ENCODE measurements around the gene LSM11. TPM values are rescaled to one million over a fixed set of nuclear protein-coding genes. Genes with fewer than 3 reads are reported as not detected.

The LSM11 gene
- polyA plus RNA-seq, 1 donor from 2014 or later = 0.64 TPM

DNA sequence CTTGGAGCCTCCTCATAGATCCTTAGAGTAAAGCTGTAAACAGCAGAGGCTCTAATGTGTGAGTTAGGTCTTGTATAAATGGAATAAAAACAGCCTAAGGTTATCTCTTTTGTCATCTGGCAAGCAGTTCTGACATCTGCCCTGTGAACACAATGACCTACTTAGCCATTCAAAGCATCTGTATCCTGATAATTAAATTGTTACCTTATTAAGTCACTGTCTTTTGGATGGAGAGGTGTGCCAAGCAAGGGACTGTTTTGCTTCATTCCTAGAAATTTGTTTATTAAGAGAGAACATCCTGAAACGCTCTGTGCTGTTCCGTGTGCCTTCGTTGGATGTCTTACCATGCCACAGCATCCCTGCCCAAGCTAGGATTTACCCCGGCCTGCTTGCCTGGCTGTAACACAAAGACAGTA is 1.5 kb downstream of the LSM11 start:
- peaks cover 2% of the 10 kb centered on the region for H3K36me3 Mint-ChIP-seq
- no peak overlapping the region for H3K27ac Mint-ChIP-seq
- H3K4me1 Mint-ChIP-seq = peaks cover 16 to 20% (median 17%) of the 10 kb centered on the region in 3 donors
- no peaks in the 10 kb centered on the region for H3K9me3 Mint-ChIP-seq
- H3K27me3 Mint-ChIP-seq = no peaks in the 10 kb centered on the region
- H3K4me3 Mint-ChIP-seq = peak overlapping the region; percentile 23 to 92 (median 50)

DNA sequence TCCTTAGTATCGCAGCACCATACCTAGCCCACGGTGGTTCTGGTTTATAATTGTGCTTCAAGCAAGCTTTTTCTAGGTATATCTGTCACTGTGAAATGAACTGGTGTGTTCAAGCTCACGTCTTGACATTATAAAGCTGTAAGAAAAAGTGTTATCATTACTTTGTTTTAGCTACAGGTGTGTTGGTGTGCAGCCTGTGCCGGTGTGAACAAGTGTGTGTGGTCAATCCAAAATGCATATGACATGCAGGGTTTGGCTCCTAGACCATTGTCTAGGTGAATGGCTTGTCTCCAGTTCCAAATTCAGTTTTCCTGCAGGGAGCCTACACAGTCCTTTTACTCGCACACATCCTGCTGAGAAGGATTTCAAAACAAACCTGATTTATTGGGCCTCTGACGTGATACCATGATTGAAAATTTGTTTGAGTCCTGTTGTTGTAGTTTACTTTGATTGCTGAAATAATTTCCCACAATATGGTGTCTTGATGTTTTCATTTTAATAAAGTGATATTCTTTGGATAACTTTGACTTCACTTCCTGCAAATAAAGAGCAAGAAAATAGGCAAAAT is 3.7 kb downstream of the LSM11 start:
- peaks cover 3% of the 10 kb centered on the region for H3K36me3 Mint-ChIP-seq
- H3K9me3 Mint-ChIP-seq = no peaks in the 10 kb centered on the region
- peaks cover 12 to 20% (median 14%) of the 10 kb centered on the region in 3 donors for H3K4me1 Mint-ChIP-seq
- H3K27ac Mint-ChIP-seq = no peak overlapping the region
- H3K27me3 Mint-ChIP-seq = no peaks in the 10 kb centered on the region
- H3K4me3 Mint-ChIP-seq = no peak overlapping the region

DNA sequence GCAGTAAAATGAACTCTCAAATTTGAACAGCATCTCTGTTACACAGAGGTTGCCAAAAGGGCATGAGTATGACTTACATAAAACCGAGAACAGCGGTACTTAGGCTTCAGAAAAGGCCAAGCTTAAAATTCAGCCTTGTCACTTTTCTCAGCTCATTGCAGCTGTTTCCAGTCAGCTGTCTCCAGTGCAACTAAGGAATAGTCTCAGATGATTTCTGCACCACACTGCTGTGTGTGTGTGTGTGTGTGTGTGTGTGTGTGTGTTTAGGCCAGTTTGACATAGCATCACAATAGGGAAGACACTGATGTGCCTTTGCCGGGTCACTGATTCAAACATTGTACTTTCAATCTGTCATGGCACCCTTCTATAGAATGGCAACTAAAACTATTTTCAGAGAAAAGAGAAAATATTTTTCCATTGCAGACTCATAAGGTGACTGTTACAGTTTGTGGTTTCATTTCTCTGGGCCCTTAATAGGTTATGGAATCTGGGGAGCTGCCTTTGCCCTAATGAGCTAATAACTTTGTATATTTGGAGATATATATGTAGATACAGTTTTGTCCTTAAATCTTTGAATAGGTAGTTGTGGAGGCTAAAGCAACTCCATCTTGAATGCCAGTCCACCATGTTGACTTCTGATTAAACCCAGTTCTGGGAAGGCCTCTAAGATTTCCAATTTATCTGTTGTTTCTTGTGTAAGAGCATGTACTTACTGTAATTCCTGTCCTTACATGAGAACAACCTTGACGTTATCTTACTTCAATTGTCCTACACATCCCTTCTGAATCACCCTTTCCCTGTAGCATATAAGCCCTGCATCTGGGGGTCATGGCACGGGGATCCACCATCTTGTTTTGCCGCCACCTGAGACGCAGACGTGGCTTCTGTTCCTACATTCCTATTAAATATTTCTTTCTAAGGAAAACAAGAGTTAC is 4.5 kb downstream of the LSM11 start:
- Mint-ChIP-seq H3K27me3 (no peaks in the 10 kb centered on the region), H3K9me3 (no peaks in the 10 kb centered on the region), H3K27ac (peak overlapping the region in 2 of 3 donors; percentile 42 to 67), H3K4me1 (peaks cover 9 to 18% (median 10%) of the 10 kb centered on the region in 3 donors), H3K4me3 (no peak overlapping the region), H3K36me3 (peaks cover 3% of the 10 kb centered on the region)

DNA sequence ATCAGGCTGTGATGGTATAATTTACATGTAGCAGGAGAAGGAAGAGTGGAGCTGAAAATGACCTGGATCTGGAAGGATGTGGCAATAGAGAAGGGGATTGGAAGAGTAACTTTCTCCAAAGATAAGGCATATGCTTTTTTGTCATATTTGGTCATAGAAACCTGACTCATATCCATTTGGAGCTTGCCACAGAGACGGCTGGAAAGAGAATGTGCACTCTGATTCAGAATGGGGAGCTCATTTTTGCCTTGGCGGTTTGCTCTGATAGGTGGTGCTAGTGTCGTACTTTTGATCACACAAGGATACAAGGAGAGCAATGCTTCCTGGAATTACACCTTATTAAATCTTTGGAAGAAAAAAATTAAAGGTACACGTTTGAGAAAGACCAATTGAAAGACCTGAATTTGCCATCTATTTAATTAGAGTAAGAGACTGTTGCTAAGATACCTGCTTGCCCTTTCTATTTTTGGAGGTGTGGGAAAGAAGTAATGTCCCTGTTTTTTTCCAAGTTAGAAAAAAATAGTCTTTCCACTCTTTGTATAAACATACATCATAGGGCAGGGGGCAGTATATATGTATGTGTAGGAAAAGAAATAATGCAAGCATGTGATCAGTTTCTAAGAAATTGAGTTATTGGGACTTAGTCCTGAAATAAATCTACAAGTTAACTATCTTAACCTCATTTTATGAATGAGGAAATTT is 5.4 kb downstream of the LSM11 start:
- Mint-ChIP-seq H3K4me1 (peaks cover 6 to 17% (median 7%) of the 10 kb centered on the region in 3 donors), H3K27ac (peak overlapping the region in 2 of 3 donors; percentile 42 to 67), H3K9me3 (no peaks in the 10 kb centered on the region), H3K27me3 (no peaks in the 10 kb centered on the region), H3K4me3 (no peak overlapping the region), H3K36me3 (peaks cover 3% of the 10 kb centered on the region)

DNA sequence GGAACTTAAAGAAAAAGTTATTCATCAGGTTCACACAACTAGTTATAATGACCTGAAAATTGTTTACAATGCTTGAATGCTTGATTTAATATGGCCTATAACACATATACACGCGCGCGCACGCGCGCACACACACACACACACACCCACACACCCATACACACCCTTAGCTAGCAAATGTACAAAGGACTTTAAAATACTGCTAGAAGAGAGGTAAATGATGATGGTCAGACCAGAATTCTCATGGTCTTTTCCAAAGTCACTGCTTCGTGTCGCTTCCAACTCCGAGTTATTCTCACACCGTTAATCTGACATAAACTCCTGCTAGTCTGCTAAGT is 5.9 kb downstream of the LSM11 start:
- Mint-ChIP-seq H3K27ac (no peak overlapping the region), H3K4me3 (no peak overlapping the region), H3K27me3 (no peaks in the 10 kb centered on the region)

DNA sequence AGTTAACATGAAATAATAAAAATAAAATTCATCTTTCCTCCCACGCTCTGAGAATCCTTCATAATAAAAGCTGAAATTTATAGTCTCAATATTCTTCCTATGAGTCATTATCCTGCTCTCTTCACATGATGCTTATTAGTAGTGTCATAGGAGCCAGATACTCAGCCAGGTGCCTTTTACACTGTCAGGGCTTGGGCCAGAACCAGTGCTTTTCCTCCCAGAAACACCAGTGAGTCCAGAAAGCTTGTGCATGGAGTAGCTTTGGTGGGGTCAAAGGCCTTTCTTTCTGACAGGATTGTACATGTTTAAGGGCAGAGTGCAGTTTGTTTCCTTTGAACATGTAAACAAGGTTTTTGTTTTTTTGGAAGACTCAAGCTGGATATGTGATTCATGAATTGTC is 6.8 kb downstream of the LSM11 start:
- Mint-ChIP-seq H3K4me3 (no peak overlapping the region), H3K9me3 (no peaks in the 10 kb centered on the region), H3K27me3 (no peaks in the 10 kb centered on the region), H3K4me1 (peaks cover 0 to 6% (median 0%) of the 10 kb centered on the region in 3 donors), H3K36me3 (peaks cover 5% of the 10 kb centered on the region), H3K27ac (no peak overlapping the region)

More for the DNA sequence above, 5.9 kb downstream of the LSM11 start:
- peaks cover 3% of the 10 kb centered on the region for H3K36me3 Mint-ChIP-seq
- no peaks in the 10 kb centered on the region for H3K9me3 Mint-ChIP-seq
- peaks cover 3 to 14% (median 4%) of the 10 kb centered on the region in 3 donors for H3K4me1 Mint-ChIP-seq

DNA sequence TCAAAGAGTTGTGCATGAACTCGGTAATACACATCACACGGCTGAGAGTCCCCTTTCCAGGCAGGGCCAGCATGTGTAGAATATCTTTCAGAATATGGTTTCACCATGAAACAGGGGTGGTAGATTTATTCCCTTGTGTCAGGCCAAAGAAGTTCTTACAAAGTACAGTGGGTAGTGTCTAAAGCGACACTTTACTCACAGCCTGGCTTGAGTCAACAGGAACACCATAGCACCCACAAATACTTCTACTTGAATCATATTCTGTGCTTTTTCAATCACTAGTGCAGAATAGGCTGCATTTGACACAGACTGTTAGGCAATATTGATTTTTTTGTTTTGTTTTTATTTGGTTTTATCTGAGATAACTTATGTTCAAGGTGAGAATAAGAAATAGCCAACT is 12.6 kb downstream of the LSM11 start:
- Mint-ChIP-seq H3K4me1 (no peaks in the 10 kb centered on the region), H3K4me3 (no peak overlapping the region), H3K36me3 (peaks cover 4% of the 10 kb centered on the region), H3K9me3 (no peaks in the 10 kb centered on the region), H3K27ac (no peak overlapping the region), H3K27me3 (no peaks in the 10 kb centered on the region)

DNA sequence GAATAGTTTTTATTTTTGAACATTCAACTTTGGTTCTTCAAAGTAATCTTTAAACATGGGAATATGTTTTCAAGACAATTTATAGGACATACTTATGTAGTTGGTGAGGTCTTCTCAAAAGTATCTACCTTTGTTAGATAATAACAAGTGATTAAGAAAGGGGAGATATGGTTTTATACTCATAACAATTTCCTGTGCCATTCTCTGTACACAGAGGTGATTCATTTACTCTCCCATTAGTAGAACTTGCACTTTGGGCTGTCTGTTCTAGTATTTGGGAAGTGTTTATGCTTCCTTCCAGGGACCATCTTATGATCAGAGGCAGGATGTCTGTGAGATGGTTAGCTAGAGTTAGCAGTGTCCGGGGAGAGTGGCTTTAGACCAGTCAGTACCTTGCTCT is 15.2 kb downstream of the LSM11 start:
- Mint-ChIP-seq H3K27ac (no peak overlapping the region), H3K36me3 (peaks cover 4% of the 10 kb centered on the region), H3K4me1 (peaks cover 0 to 2% (median 0%) of the 10 kb centered on the region in 3 donors), H3K9me3 (no peaks in the 10 kb centered on the region), H3K4me3 (no peak overlapping the region), H3K27me3 (no peaks in the 10 kb centered on the region)

DNA sequence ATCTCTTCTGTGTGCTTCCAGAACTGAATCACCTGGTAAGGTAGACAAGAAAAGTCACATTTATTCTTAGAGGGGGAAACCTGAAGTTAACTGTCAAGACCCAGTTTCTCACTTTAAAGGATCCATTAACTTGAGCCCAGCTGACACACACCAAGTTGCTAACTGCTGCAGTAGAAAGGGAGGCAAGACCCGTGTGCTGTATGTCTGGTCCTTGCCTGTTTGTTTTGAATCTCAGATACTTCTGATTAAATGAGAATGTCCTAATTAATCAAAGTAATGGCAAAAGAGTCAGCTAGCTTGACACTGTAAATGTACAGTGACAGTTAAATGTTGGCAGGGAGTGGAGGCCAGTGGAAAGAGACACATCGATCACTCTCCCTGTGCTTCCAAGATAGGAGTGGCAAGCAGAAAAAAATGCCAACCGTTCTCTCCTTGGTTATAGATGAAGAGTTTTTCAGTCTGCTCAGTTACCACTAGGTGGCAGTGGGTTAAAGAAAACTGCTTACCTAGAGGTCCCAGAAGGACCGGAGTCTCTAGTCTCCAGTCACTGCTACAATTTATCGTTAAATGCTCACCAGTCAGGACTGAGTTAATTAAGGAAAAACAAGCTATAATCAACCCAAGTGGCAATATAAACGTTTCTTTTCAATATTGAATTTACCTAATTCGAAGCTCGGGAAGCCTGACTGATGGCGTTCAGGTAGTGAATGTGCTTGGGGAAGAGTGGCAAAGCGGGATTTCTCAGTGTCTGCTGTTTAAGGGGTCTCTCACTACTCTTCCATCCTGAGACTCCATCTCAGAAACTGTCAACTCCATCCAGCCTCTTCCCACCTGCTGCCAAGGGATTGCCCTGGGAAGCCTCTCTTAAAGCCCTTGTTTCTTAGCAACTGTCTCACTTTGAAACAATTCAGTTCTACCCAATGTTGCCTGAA is 18.4 kb downstream of the LSM11 start:
- Mint-ChIP-seq H3K9me3 (no peaks in the 10 kb centered on the region), H3K4me3 (no peak overlapping the region)

DNA sequence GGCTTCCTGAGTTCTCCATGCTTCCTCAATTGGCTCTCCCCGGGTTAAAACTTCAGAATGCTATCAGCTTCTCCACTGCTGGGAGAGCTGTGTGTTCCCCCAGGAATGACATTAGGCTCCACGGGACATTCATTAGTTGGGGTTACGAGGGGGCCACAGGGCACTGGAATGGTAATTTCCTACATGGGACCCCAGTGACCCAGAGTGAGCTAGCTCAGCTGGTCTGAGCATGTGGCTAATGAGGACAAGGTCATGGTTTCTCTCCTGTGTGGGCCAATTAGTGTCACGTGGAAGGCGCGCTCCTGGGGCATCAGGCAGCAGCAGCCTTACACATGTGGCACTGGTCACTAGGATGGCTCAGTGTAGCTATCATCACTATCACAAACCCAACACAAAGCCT is 21.0 kb downstream of the LSM11 start:
- no peaks in the 10 kb centered on the region for H3K9me3 Mint-ChIP-seq
- H3K27me3 Mint-ChIP-seq = no peaks in the 10 kb centered on the region
- H3K4me3 Mint-ChIP-seq = no peak overlapping the region
- H3K4me1 Mint-ChIP-seq = peaks cover 0 to 4% (median 0%) of the 10 kb centered on the region in 3 donors
- H3K27ac Mint-ChIP-seq = no peak overlapping the region
- no peaks in the 10 kb centered on the region for H3K36me3 Mint-ChIP-seq

More for the DNA sequence above, 18.4 kb downstream of the LSM11 start:
- no peaks in the 10 kb centered on the region for H3K36me3 Mint-ChIP-seq
- H3K27ac Mint-ChIP-seq = peak overlapping the region in 1 of 3 donors; percentile 27
- no peaks in the 10 kb centered on the region for H3K27me3 Mint-ChIP-seq
- H3K4me1 Mint-ChIP-seq = peaks cover 0 to 4% (median 0%) of the 10 kb centered on the region in 3 donors

DNA sequence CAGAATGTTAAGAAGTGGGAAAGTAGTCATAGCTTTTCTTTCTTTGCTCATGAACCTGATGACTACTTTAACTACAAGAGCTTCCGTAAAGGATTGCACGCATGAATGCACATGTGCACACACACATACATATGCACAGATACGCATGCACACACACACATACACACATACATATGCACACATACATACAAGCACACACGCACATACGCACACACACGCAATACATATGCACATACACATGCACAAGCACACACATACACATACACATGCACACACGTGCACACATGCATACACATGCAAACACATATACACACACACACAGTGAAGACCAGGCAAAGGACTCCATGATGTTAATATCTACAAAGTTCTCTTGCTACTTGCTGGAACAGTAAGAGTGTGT is 22.9 kb downstream of the LSM11 start:
- Mint-ChIP-seq H3K4me3 (peak overlapping the region in 1 of 4 donors; percentile 26), H3K4me1 (peaks cover 0 to 4% (median 0%) of the 10 kb centered on the region in 3 donors), H3K27me3 (no peaks in the 10 kb centered on the region), H3K36me3 (no peaks in the 10 kb centered on the region), H3K9me3 (peaks cover 0 to 2% (median 0%) of the 10 kb centered on the region in 3 donors), H3K27ac (no peak overlapping the region)

DNA sequence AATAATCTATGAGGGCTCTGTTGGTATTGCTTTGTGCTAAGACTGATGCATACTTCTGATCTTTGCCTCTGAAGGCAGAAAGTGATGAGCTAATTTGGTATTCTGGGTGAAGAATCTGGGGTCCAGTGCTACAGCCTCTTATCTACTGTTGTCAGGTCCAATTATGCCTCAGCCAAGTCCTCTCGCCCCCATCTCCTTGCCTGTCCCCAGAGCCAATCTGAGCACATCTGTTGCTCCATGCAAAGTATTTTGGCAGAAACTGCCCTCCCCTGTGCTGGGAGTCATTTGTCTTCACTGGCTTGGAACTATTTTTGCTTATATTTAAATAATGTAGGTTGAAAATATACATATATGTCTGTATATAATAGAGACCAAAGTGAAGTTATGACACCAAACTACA is 23.4 kb downstream of the LSM11 start:
- Mint-ChIP-seq H3K4me3 (no peak overlapping the region), H3K27me3 (no peaks in the 10 kb centered on the region), H3K36me3 (no peaks in the 10 kb centered on the region), H3K4me1 (peaks cover 0 to 4% (median under 1%) of the 10 kb centered on the region in 3 donors), H3K9me3 (peaks cover 0 to 2% (median 0%) of the 10 kb centered on the region in 3 donors), H3K27ac (no peak overlapping the region)

DNA sequence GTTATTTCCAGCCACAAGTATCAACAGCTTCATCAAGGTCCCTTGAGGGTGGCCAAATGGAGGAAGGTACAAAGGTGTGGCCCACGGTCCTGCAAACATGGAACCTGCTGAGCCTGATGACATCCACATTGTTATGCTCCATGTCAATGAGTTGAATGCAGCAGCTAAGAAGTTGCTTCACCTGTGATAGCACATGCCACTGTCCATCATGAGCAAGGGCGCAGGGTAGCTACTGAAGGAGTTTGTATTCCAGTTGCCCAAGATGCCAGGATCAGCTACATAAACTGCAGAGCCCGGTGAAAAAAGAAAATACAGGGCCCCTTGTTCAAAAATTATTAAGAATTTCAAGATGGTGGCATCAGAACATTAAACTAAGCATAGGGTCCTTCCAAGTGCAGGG is 24.2 kb downstream of the LSM11 start:
- no peaks in the 10 kb centered on the region for H3K36me3 Mint-ChIP-seq
- H3K4me3 Mint-ChIP-seq = peak overlapping the region in 1 of 4 donors; percentile 49
- peaks cover 0 to 7% (median 5%) of the 10 kb centered on the region in 3 donors for H3K4me1 Mint-ChIP-seq
- H3K27me3 Mint-ChIP-seq = peaks cover 3% of the 10 kb centered on the region
- peaks cover 0 to 2% (median 0%) of the 10 kb centered on the region in 3 donors for H3K9me3 Mint-ChIP-seq
- no peak overlapping the region for H3K27ac Mint-ChIP-seq

DNA sequence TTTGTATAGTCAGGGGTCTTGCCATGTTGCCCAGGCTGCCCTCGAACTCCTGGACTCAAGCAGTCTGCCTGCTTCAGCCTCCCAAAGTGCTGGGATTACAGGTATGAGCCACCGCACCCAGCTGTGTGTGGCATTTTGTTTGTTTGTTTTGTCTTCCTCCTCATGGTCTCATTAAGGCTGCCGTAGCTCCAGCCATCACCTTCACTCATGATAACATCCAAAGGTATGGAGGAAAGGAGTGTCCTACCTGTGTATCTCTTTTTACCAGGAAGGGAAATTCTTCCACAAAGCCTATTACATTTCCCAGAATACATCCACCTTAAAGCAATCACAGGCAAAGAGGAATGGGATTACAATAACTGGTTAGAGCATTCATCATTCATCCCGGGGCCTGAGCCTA is 27.2 kb downstream of the LSM11 start:
- no peak overlapping the region for H3K4me3 Mint-ChIP-seq
- H3K27ac Mint-ChIP-seq = no peak overlapping the region
- peaks cover 0 to 2% (median 0%) of the 10 kb centered on the region in 3 donors for H3K9me3 Mint-ChIP-seq
- H3K36me3 Mint-ChIP-seq = no peaks in the 10 kb centered on the region
- peaks cover 0 to 7% (median 5%) of the 10 kb centered on the region in 3 donors for H3K4me1 Mint-ChIP-seq
- peaks cover 3% of the 10 kb centered on the region for H3K27me3 Mint-ChIP-seq

All from IgD-negative memory B cell (primary cell).